GM18498 (cell line): ENCODE results near the gene GRB2.
A peak's percentile ranks its signal among the peaks of the same experiment; 100 is the strongest.
"Not testable (repeated sequence)": the region's sequence is repeated elsewhere in the genome, so short reads cannot be mapped to it uniquely, and the experiment has no call there.

Experiments used
- ATAC-seq: cut with Tn5 transposase; IDR thresholded peaks from one replicate; pipeline ENCODE4 v1.9.1; 2021; ENCODE audit warnings: mild to moderate bottlenecking, moderate library complexity; ENCODE audit not compliant: unreplicated experiment

The GRB2 gene

GRCh38 chr17:75353176-75353575 lies 52.3 kb downstream of the GRB2 start:
- no peak for ATAC-seq

GRCh38 chr17:75352079-75352569 lies 53.4 kb downstream of the GRB2 start:
- no peak for ATAC-seq

- no peak for ATAC-seq
Observed at GRCh38 chr17:75350706-75351105, 54.8 kb downstream of the GRB2 start.

GRCh38 chr17:75350029-75350428 lies 55.4 kb downstream of the GRB2 start:
- no peak for ATAC-seq

GRCh38 chr17:75349589-75349988 lies 55.9 kb downstream of the GRB2 start:
- ATAC-seq, result no peak

- ATAC-seq, result no peak
Observed at GRCh38 chr17:75348386-75349012, 57.0 kb downstream of the GRB2 start.

- ATAC-seq, result no peak
Observed at GRCh38 chr17:75346906-75347305, 58.6 kb downstream of the GRB2 start.

- ATAC-seq, result not testable (repeated sequence)
Observed at GRCh38 chr17:75346368-75346767, 59.1 kb downstream of the GRB2 start.

GRCh38 chr17:75345514-75346167 lies 59.8 kb downstream of the GRB2 start:
- ATAC-seq, result peak; percentile 55

- ATAC-seq, result no peak
Observed at GRCh38 chr17:75344666-75345065, 60.8 kb downstream of the GRB2 start.

- ATAC-seq, result no peak
Observed at GRCh38 chr17:75342996-75343395, 62.5 kb downstream of the GRB2 start.

GRCh38 chr17:75341784-75342486 lies 63.5 kb downstream of the GRB2 start:
- ATAC-seq, result no peak

- no peak for ATAC-seq
Observed at GRCh38 chr17:75340631-75341030, 64.8 kb downstream of the GRB2 start.

GRCh38 chr17:75339971-75340370 lies 65.5 kb downstream of the GRB2 start:
- no peak for ATAC-seq

- ATAC-seq, result no peak
Observed at GRCh38 chr17:75338335-75338734, 67.1 kb downstream of the GRB2 start.

GRCh38 chr17:75335315-75335714 lies 70.2 kb downstream of the GRB2 start:
- no peak for ATAC-seq

GRCh38 chr17:75334723-75335122 lies 70.8 kb downstream of the GRB2 start:
- no peak for ATAC-seq

- ATAC-seq, result no peak
Observed at GRCh38 chr17:75331671-75332070, 73.8 kb downstream of the GRB2 start.

GRCh38 chr17:75327757-75328156 lies 77.7 kb downstream of the GRB2 start:
- no peak for ATAC-seq

GRCh38 chr17:75326226-75326848 lies 79.1 kb downstream of the GRB2 start:
- no peak for ATAC-seq

GRCh38 chr17:75325827-75326225 lies 79.7 kb downstream of the GRB2 start:
- no peak for ATAC-seq

GRCh38 chr17:75325348-75325747 lies 80.1 kb downstream of the GRB2 start:
- ATAC-seq, result no peak
